ENCODE data around the gene GAGE2A.
A peak's percentile ranks its signal among the peaks of the same experiment; 100 is the strongest.
"Not testable (repeated sequence)": the region's sequence is repeated elsewhere in the genome, so short reads cannot be mapped to it uniquely, and the experiment has no call there.

The GAGE2A gene

GRCh38 chrX:49589196-49589595 lies at the start of gene GAGE2A:
Gene GAGE2A (plus strand): TSS chrX:49589496. CDS start chrX:49590651, 1,155 bp downstream.
- not testable (repeated sequence) for DNase-seq

- not testable (repeated sequence) for DNase-seq
Observed at GRCh38 chrX:49541433-49541832, 47.9 kb upstream of the GAGE2A start, which contains the start of gene GAGE12D. Gene GAGE12D (plus strand): TSS chrX:49541733. CDS start chrX:49542888, 1,155 bp downstream.

GRCh38 chrX:49550989-49551388 lies 38.3 kb upstream of the GAGE2A start, which contains the start of gene GAGE12E:
Gene GAGE12E (plus strand): TSS chrX:49551289. CDS start chrX:49552444, 1,155 bp downstream.
- DNase-seq = not testable (repeated sequence)

GRCh38 chrX:49560542-49560941 lies 28.8 kb upstream of the GAGE2A start, which contains the start of gene GAGE12F:
Gene GAGE12F (plus strand): TSS chrX:49560842. CDS start chrX:49561997, 1,155 bp downstream.
- DNase-seq = not testable (repeated sequence)

- DNase-seq = not testable (repeated sequence)
Observed at GRCh38 chrX:49568728-49569127, 20.6 kb upstream of the GAGE2A start.

GRCh38 chrX:49569152-49569551 lies 20.1 kb upstream of the GAGE2A start:
- DNase-seq = not testable (repeated sequence)

- DNase-seq = not testable (repeated sequence)
Observed at GRCh38 chrX:49570100-49570499, 19.2 kb upstream of the GAGE2A start, which contains the start of gene GAGE12G. Gene GAGE12G (plus strand): TSS chrX:49570400. CDS start chrX:49571555, 1,155 bp downstream.

GRCh38 chrX:49579649-49580048 lies 9.6 kb upstream of the GAGE2A start, which contains the start of gene GAGE12H:
Gene GAGE12H (plus strand): TSS chrX:49579949. CDS start chrX:49581104, 1,155 bp downstream.
- DNase-seq = not testable (repeated sequence)

- not testable (repeated sequence) for DNase-seq
Observed at GRCh38 chrX:49589769-49590478, 628 bp downstream of the GAGE2A start.

- DNase-seq = not testable (repeated sequence)
Observed at GRCh38 chrX:49590488-49590887, 1.2 kb downstream of the GAGE2A start.

- not testable (repeated sequence) for DNase-seq
Observed at GRCh38 chrX:49598720-49599119, 9.4 kb downstream of the GAGE2A start, which contains the start of gene GAGE1. Gene GAGE1 (plus strand): TSS chrX:49599020. CDS start chrX:49600175, 1,155 bp downstream.

- no peak for DNase-seq
Observed at GRCh38 chrX:49610718-49611310, 21.5 kb downstream of the GAGE2A start.

- DNase-seq = no peak
Observed at GRCh38 chrX:49618574-49618973, 29.3 kb downstream of the GAGE2A start.

GRCh38 chrX:49627086-49627777 lies 37.9 kb downstream of the GAGE2A start:
- peak in 1 of 2 experiments; percentile 8 for DNase-seq

GRCh38 chrX:49644991-49645637 lies 55.8 kb downstream of the GAGE2A start:
- DNase-seq = no peak
